ENCODE data around the gene BOK. TPM values are rescaled to one million over a fixed set of nuclear protein-coding genes. Genes with fewer than 3 reads are reported as not detected.

BOK gene
- total and polyA plus RNA-seq, 4 donors: 3.1 to 11.6 (median 5.5) TPM

DNA sequence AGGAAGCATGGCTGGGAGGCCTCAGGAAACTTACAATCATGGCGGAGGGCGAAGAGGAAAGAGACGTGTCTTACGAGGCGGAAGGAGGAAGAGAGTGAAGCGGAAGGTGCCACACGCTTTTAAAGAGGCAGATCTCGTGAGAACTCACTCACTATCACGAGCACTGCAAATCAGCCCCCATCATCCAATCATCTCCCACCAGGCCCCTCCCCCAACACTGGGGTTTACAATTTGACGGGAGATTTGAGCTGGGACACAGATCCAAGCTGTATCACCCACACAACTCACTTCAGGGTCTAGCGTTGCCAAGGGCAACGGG is 5.1 kb upstream of the BOK start:
- ATAC-seq (ENCODE audit: low FRiP score) (no peak), DNase-seq (no peak)
- no peak overlapping the region for H3K27ac ChIP-seq (ENCODE audit: low read depth in 1 of 2, low read length in 2 of 2)
- intact Hi-C loops (cut with DNase I): no loop called here
- H3K9me3 ChIP-seq (ENCODE audit: control insufficient read depth, low read length): peaks cover 8% of the 10 kb centered on the region
- H3K36me3 ChIP-seq (ENCODE audit: control insufficient read depth in 1 of 2, insufficient read depth in 2 of 2, low read length in 1 of 2): no peaks in the 10 kb centered on the region
- no peak overlapping the region for H3K4me3 ChIP-seq (ENCODE audit: low read length in 2 of 2)
- 76 to 80% methylated on average over 12 of the region's 12 CpGs for WGBS, 2 donors
- no peaks in the 10 kb centered on the region for H3K27me3 ChIP-seq (ENCODE audit: control insufficient read depth in 1 of 2, insufficient read depth in 2 of 2, low read length in 1 of 2)
- no peaks in the 10 kb centered on the region for H3K4me1 ChIP-seq (ENCODE audit: control insufficient read depth in 1 of 2, insufficient read depth in 2 of 2, low read length in 2 of 2)

GRCh38 chr2:241553981-241554380 is 4.6 kb upstream of the BOK start:
- no peaks in the 10 kb centered on the region for H3K36me3 ChIP-seq (ENCODE audit: control insufficient read depth in 1 of 2, insufficient read depth in 2 of 2, low read length in 1 of 2)
- no peak for DNase-seq
- no peak for ATAC-seq (ENCODE audit: low FRiP score)
- no peaks in the 10 kb centered on the region for H3K4me1 ChIP-seq (ENCODE audit: control insufficient read depth in 1 of 2, insufficient read depth in 2 of 2, low read length in 2 of 2)
- H3K9me3 ChIP-seq (ENCODE audit: control insufficient read depth, low read length): peaks cover 8% of the 10 kb centered on the region
- WGBS, 2 donors: 49 to 64% methylated on average over 6 of the region's 6 CpGs
- no peak overlapping the region for H3K4me3 ChIP-seq (ENCODE audit: low read length in 2 of 2)
- H3K27ac ChIP-seq (ENCODE audit: low read depth in 1 of 2, low read length in 2 of 2): no peak overlapping the region
- intact Hi-C loops (cut with DNase I): no loop called here
- no peaks in the 10 kb centered on the region for H3K27me3 ChIP-seq (ENCODE audit: control insufficient read depth in 1 of 2, insufficient read depth in 2 of 2, low read length in 1 of 2)

- H3K4me3 ChIP-seq (ENCODE audit: low read length in 2 of 2): no peak overlapping the region
- ATAC-seq (ENCODE audit: low FRiP score) (no peak), DNase-seq (no peak)
- intact Hi-C loops (cut with DNase I): no loop called here
- H3K27ac ChIP-seq (ENCODE audit: low read depth in 1 of 2, low read length in 2 of 2): no peak overlapping the region
- no peaks in the 10 kb centered on the region for H3K27me3 ChIP-seq (ENCODE audit: control insufficient read depth in 1 of 2, insufficient read depth in 2 of 2, low read length in 1 of 2)
- 84 to 88% methylated on average over 7 of the region's 7 CpGs for WGBS, 2 donors
- H3K4me1 ChIP-seq (ENCODE audit: control insufficient read depth in 1 of 2, insufficient read depth in 2 of 2, low read length in 2 of 2): no peaks in the 10 kb centered on the region
- no peaks in the 10 kb centered on the region for H3K36me3 ChIP-seq (ENCODE audit: control insufficient read depth in 1 of 2, insufficient read depth in 2 of 2, low read length in 1 of 2)
- peaks cover 8% of the 10 kb centered on the region for H3K9me3 ChIP-seq (ENCODE audit: control insufficient read depth, low read length)
Observed at GRCh38 chr2:241554610-241555322, 3.8 kb upstream of the BOK start.

DNA sequence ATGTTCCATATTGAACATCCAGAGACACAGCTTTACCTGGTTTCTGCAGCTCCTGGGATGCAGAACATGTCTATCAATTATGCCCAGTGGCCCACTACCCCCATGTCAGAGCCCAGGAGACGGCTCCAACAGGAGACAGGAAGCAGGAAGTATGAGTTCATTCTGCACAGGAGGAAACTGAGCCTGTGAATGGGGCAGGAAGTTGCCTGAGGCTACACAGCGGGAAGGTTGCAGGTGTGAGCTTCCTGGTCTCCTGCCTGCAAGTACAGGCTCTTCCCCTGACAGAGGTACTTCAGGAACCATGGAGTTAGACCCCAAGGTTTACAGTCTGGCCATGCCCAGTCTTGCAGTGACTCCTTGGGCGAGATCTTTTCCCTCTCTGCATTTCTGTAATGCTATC is 2.8 kb upstream of the BOK start:
- no peaks in the 10 kb centered on the region for H3K27me3 ChIP-seq (ENCODE audit: control insufficient read depth in 1 of 2, insufficient read depth in 2 of 2, low read length in 1 of 2)
- no peak overlapping the region for H3K4me3 ChIP-seq (ENCODE audit: low read length in 2 of 2)
- intact Hi-C loops (cut with DNase I): no loop called here
- WGBS, 2 donors: 56 to 67% methylated on average over 3 of the region's 3 CpGs
- H3K27ac ChIP-seq (ENCODE audit: low read depth in 1 of 2, low read length in 2 of 2): no peak overlapping the region
- no peaks in the 10 kb centered on the region for H3K4me1 ChIP-seq (ENCODE audit: control insufficient read depth in 1 of 2, insufficient read depth in 2 of 2, low read length in 2 of 2)
- H3K36me3 ChIP-seq (ENCODE audit: control insufficient read depth in 1 of 2, insufficient read depth in 2 of 2, low read length in 1 of 2): no peaks in the 10 kb centered on the region
- no peak for ATAC-seq (ENCODE audit: low FRiP score)
- DNase-seq: no peak
- H3K9me3 ChIP-seq (ENCODE audit: control insufficient read depth, low read length): peaks cover 8% of the 10 kb centered on the region

- intact Hi-C loops (cut with DNase I): no loop called here
- no peaks in the 10 kb centered on the region for H3K27me3 ChIP-seq (ENCODE audit: control insufficient read depth in 1 of 2, insufficient read depth in 2 of 2, low read length in 1 of 2)
Observed at GRCh38 chr2:241556746-241557145, 1.8 kb upstream of the BOK start.

DNA sequence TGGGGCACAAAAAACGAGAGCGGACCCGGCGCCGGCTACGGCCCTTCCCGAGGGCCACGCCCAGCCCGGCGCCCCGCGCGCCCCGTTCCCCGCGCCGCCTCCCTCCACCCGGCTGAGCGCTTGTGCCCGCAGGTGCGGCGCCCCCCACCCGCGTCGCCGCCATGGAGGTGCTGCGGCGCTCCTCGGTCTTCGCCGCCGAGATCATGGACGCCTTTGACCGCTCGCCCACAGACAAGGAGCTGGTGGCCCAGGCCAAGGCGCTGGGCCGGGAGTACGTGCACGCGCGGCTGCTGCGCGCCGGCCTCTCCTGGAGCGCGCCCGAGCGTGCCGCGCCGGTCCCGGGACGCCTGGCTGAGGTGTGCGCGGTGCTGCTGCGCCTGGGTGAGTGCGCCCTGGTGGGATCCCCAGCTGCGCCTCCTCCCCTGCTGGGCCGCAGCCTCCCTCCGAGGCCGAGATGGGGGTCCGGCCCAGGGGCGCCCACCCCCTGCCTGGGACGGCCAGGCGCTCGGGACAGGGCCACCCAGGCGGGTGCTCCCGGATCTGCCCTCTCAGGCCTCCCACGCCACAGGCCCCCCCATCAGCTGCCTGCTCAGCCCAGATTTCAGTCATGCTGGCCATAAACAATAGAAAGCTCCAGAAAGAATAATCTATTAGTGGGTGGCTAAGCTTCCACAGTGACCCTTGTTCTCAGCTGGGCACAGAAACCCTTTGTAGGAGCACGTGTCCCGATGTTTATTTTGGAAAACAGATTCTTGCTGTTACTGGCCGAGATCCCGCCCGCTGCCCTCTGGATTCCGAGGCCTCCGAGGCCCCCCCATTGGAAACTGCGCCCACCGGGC is 997 bp downstream of the BOK start:
- H3K9me3 ChIP-seq (ENCODE audit: control insufficient read depth, low read length): peaks cover 7% of the 10 kb centered on the region
- H3K36me3 ChIP-seq (ENCODE audit: control insufficient read depth in 1 of 2, insufficient read depth in 2 of 2, low read length in 1 of 2): no peaks in the 10 kb centered on the region
- peak; percentile 51 for ATAC-seq (ENCODE audit: low FRiP score)
- WGBS, 2 donors: 1% methylated on average over 58 to 78 of the region's 78 CpGs
- H3K27ac ChIP-seq (ENCODE audit: low read depth in 1 of 2, low read length in 2 of 2): no peak overlapping the region
- H3K4me1 ChIP-seq (ENCODE audit: control insufficient read depth in 1 of 2, insufficient read depth in 2 of 2, low read length in 2 of 2): no peaks in the 10 kb centered on the region
- peak overlapping the region; percentile 28 to 34 for H3K4me3 ChIP-seq (ENCODE audit: low read length in 2 of 2)
- intact Hi-C loops (cut with DNase I): loop anchor here in 1 of 2 donors (5.0 kb wide), 1 partner anchor 52 kb away; the partner anchor contains the start of gene STK25
- no peak for DNase-seq
- no peaks in the 10 kb centered on the region for H3K27me3 ChIP-seq (ENCODE audit: control insufficient read depth in 1 of 2, insufficient read depth in 2 of 2, low read length in 1 of 2)

More at GRCh38 chr2:241556746-241557145, 1.8 kb upstream of the BOK start:
- Histone ChIP-seq H3K4me1 (ENCODE audit: control insufficient read depth in 1 of 2, insufficient read depth in 2 of 2, low read length in 2 of 2) (no peaks in the 10 kb centered on the region), H3K9me3 (ENCODE audit: control insufficient read depth, low read length) (peaks cover 8% of the 10 kb centered on the region), H3K4me3 (ENCODE audit: low read length in 2 of 2) (no peak overlapping the region), H3K36me3 (ENCODE audit: control insufficient read depth in 1 of 2, insufficient read depth in 2 of 2, low read length in 1 of 2) (no peaks in the 10 kb centered on the region), H3K27ac (ENCODE audit: low read depth in 1 of 2, low read length in 2 of 2) (no peak overlapping the region)
- DNase-seq (no peak), ATAC-seq (ENCODE audit: low FRiP score) (no peak)

DNA sequence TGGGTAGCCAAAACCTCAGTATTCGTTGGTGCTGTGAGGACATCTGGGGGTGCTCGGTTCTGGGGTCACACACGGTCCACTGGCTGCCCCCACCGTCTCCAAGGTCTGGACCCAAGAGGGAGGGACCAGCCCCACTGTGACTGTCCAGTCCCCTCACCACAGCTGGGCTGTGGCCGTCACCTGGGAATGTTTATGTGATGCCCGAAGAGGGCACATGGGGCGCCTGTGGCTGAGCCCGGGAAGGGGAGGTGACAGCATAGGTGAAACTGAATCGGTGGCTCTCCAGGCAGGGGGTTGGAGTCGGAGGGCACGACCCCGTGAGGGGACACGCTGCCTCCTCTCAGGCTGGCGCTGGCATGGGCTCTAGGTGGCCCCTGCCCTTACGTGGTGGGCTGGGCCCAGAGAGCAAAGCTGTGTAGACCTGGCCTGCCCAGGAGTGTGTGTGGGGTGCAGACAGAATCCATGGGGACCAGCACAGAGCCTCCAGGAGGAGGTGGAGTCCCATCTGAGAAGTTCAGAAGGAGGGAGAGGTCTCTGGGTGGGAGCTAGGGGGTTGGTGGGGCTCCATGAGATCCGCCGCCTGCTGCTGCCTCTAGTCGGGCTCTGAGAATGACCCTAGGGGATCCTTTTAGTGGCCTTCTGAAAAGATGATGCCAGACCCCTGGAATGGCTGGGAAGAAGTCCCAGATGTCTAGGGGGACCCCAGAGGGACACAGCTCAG is 1.8 kb downstream of the BOK start:
- no peaks in the 10 kb centered on the region for H3K36me3 ChIP-seq (ENCODE audit: control insufficient read depth in 1 of 2, insufficient read depth in 2 of 2, low read length in 1 of 2)
- peaks cover 5% of the 10 kb centered on the region for H3K9me3 ChIP-seq (ENCODE audit: control insufficient read depth, low read length)
- no peaks in the 10 kb centered on the region for H3K27me3 ChIP-seq (ENCODE audit: control insufficient read depth in 1 of 2, insufficient read depth in 2 of 2, low read length in 1 of 2)
- H3K4me1 ChIP-seq (ENCODE audit: control insufficient read depth in 1 of 2, insufficient read depth in 2 of 2, low read length in 2 of 2): no peaks in the 10 kb centered on the region
- ATAC-seq (ENCODE audit: low FRiP score): no peak
- H3K4me3 ChIP-seq (ENCODE audit: low read length in 2 of 2): no peak overlapping the region
- no peak overlapping the region for H3K27ac ChIP-seq (ENCODE audit: low read depth in 1 of 2, low read length in 2 of 2)
- 31 to 55% methylated on average over 18 of the region's 18 CpGs for WGBS, 2 donors
- peak in 1 of 2 donors; percentile 27 for DNase-seq
- intact Hi-C loops (cut with DNase I): loop anchor here in 1 of 2 donors (5.0 kb wide), 1 partner anchor 53 kb away; the partner anchor contains the start of gene STK25

DNA sequence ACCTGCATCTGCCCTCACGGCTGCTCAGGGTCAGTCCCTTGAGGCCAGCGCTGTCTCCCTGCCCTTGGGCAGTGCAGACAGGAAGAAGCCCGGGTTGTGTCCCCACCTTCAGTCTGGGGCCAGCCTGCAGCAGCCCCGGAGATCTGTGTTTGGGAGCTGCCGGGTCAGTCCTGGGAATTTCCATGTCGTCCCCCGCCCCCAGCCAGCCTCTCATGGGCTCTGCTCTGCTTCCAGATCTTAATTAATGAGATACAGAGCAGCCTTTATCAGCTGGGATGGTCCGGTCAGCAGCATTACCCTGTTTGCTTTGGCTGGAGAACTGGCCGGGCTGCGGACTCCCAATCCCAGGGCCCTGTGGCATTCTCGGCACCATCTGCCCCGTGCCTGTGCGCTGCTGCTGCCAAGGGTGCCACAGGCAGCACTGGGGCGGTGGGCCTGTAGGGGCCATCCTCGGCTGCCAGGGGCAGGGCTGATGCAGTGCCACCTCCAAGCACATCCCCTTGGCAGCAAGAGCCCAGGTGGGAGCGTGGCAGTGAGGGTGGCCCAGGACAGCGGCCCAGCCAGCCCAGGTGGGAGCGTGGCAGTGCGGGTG is 2.4 kb downstream of the BOK start:
- 12 to 40% methylated on average over 19 of the region's 19 CpGs for WGBS, 2 donors
- no peak for DNase-seq
- Histone ChIP-seq H3K27ac (ENCODE audit: low read depth in 1 of 2, low read length in 2 of 2) (no peak overlapping the region), H3K36me3 (ENCODE audit: control insufficient read depth in 1 of 2, insufficient read depth in 2 of 2, low read length in 1 of 2) (no peaks in the 10 kb centered on the region), H3K9me3 (ENCODE audit: control insufficient read depth, low read length) (peaks cover 2% of the 10 kb centered on the region), H3K4me3 (ENCODE audit: low read length in 2 of 2) (no peak overlapping the region), H3K27me3 (ENCODE audit: control insufficient read depth in 1 of 2, insufficient read depth in 2 of 2, low read length in 1 of 2) (no peaks in the 10 kb centered on the region), H3K4me1 (ENCODE audit: control insufficient read depth in 1 of 2, insufficient read depth in 2 of 2, low read length in 2 of 2) (no peaks in the 10 kb centered on the region)
- ATAC-seq (ENCODE audit: low FRiP score): no peak
- intact Hi-C loops (cut with DNase I): loop anchor here in 1 of 2 donors (5.0 kb wide), 1 partner anchor 54 kb away; the partner anchor contains the start of gene STK25
